ENCODE data around the gene ZNF681. TPM values are rescaled to one million over a fixed set of nuclear protein-coding genes. Genes with fewer than 3 reads are reported as not detected.

Gene ZNF681
- total and polyA plus RNA-seq, 9 of the 15 experiments (the other 6 are each of a cell fraction or from before 2014, with no cell fraction given): 2.8 to 8.6 (median 4.1) TPM

GRCh38 chr19:23800271-23800670, 41.6 kb upstream of the ZNF681 start (continued):
- no peak for TF ChIP-seq MEF2A (IDR thresholded peaks at IDR 0.05; ENCODE audit: control insufficient read depth, low read depth, low read length)
- no peak for TF ChIP-seq GATAD2B (IDR thresholded peaks at IDR 0.05; ENCODE audit: borderline replicate concordance)
- TF ChIP-seq NFYB (IDR thresholded peaks at IDR 0.05; ENCODE audit: extremely low read depth, insufficient read length): no peak

- no peak for FAIRE-seq
- WGBS (ENCODE audit: insufficient coverage, low coverage, missing lambda C conversion rate): 79% methylated on average over 3 of the region's 5 CpGs
- no TSS peak for BruUV-seq (replicated peaks)
- no peak for ATAC-seq
- no peaks in the 10 kb centered on the region for H3K9me3 ChIP-seq (replicated peaks; ENCODE audit: control insufficient read depth, insufficient read depth, low read depth, low read length)
- DNase-seq (ENCODE audit: extremely low read depth in 1 of 4, low spot score in 3 of 4): no peak
- H3K79me2 ChIP-seq (ENCODE audit: control insufficient read depth, insufficient read depth, low read length): peaks cover 44% of the 10 kb centered on the region
- no peak overlapping the region for H3K4me3 ChIP-seq
- intact Hi-C loops (cut with micrococcal nuclease) (no loop called here), in situ Hi-C loops (cut with MboI) (loop anchor here (5.0 kb wide), 1 partner anchor 422 kb away; no protein-coding TSS in a partner anchor)
- H3K9me1 ChIP-seq (ENCODE audit: control insufficient read depth, insufficient read depth, low read length): no peaks in the 10 kb centered on the region
- no peaks in the 10 kb centered on the region for H3K4me1 ChIP-seq (replicated peaks in 1 of 2; ENCODE audit: control insufficient read depth in 2 of 2, insufficient read depth in 2 of 2, low read length in 2 of 2)
- no peak overlapping the region for H2AFZ ChIP-seq (ENCODE audit: low read depth, low read length)
- H3K9ac ChIP-seq (ENCODE audit: insufficient read depth in 1 of 2, low read depth in 2 of 2, low read length in 2 of 2): no peak overlapping the region
- CTCF ChIA-PET (ENCODE audit: low intra/inter-chr PET ratio): no interaction called here
- H3K4me2 ChIP-seq (ENCODE audit: insufficient read depth, low read length): no peak overlapping the region
- no peaks in the 10 kb centered on the region for H3K36me3 ChIP-seq (ENCODE audit: control insufficient read depth, insufficient read depth, low read length)
- H3K27me3 ChIP-seq (ENCODE audit: control insufficient read depth in 2 of 2, insufficient read depth in 2 of 2, low read length in 2 of 2): no peaks in the 10 kb centered on the region
- no peaks in the 10 kb centered on the region for H4K20me1 ChIP-seq (replicated peaks; ENCODE audit: control insufficient read depth, insufficient read depth, low read length)
- POLR2A ChIA-PET: no interaction called here
- H3K27ac ChIP-seq (ENCODE audit: extremely low read depth, low read depth, low read length): no peak overlapping the region
- TF ChIP-seq DDX20 (tag; IDR thresholded peaks at IDR 0.05; ENCODE audit: low read depth) (no peak), ZMIZ1 (IDR thresholded peaks at IDR 0.05; ENCODE audit: low read depth in 2 of 2, low read length in 2 of 2) (no peak), MYNN (IDR thresholded peaks at IDR 0.05) (no peak), MYNN (CRISPR knock-in tag; IDR thresholded peaks at IDR 0.05) (no peak), TCF7L2 (IDR thresholded peaks at IDR 0.05; ENCODE audit: low read depth, low read length) (no peak), ZNF408 (CRISPR knock-in tag; IDR thresholded peaks at IDR 0.05; ENCODE audit: low read depth) (no peak), STAT5A (IDR thresholded peaks at IDR 0.05; ENCODE audit: borderline replicate concordance, low read length) (no peak), GTF3C2 (IDR thresholded peaks at IDR 0.05; ENCODE audit: borderline replicate concordance, extremely low read depth, insufficient read length) (no peak), HLTF (IDR thresholded peaks at IDR 0.05) (no peak), NR1H2 (CRISPR knock-in tag; IDR thresholded peaks at IDR 0.05) (no peak), NEUROD1 (IDR thresholded peaks at IDR 0.05; ENCODE audit: borderline replicate concordance, low read depth, low read length, partially characterized antibody) (no peak), ZNF12 (CRISPR knock-in tag; IDR thresholded peaks at IDR 0.05) (no peak)
Measured at GRCh38 chr19:23799321-23799720, 40.6 kb upstream of the ZNF681 start.
